H1 (cell line): ENCODE measurements around the gene PAIP1. TPM values are rescaled to one million over a fixed set of nuclear protein-coding genes. Genes with fewer than 3 reads are reported as not detected.

Source experiments
- ATF3 ChIP-seq: IDR thresholded peaks from 2 replicates; pipeline ENCODE4 v1.6.1; 2011; ENCODE audit warnings: low read depth, mild to moderate bottlenecking, low read length; ENCODE audit not compliant: insufficient read depth
- BRCA1 ChIP-seq: IDR thresholded peaks from 2 replicates; pipeline ENCODE4 v1.6.1; 2012; ENCODE audit warnings: low read depth, low read length, improper control_type of control experiment
- CBX5 ChIP-seq: fragments of 300-800, 300-1000 bp; sonication (generic); IDR thresholded peaks from 2 replicates; pipeline ENCODE4 v1.7.1; 2016; ENCODE audit warnings: antibody characterized with exemption, low read length, low read depth
- CREB1 ChIP-seq: IDR thresholded peaks from 2 replicates; pipeline ENCODE4 v1.6.1; 2012; ENCODE audit warnings: inconsistent platforms
- EZH2 ChIP-seq: fragments of 200-600 bp; sonication (generic); IDR thresholded peaks from 2 replicates; pipeline ENCODE4 v1.7.1; 2012; ENCODE audit warnings: low read depth, mild to moderate bottlenecking, moderate library complexity, low read length, inconsistent platforms; ENCODE audit not compliant: severe bottlenecking
- JUND ChIP-seq: IDR thresholded peaks from 2 replicates; pipeline ENCODE4 v1.6.1; 2011; ENCODE audit warnings: mild to moderate bottlenecking, improper control_type of control experiment, low read length
- KDM1A ChIP-seq: fragments of 200-600, 300-600 bp; sonication (generic); IDR thresholded peaks from 2 replicates; pipeline ENCODE4 v1.7.1; 2016; ENCODE audit warnings: mild to moderate bottlenecking, low read length, borderline replicate concordance
- KDM4A ChIP-seq: IDR thresholded peaks from one replicate; pipeline ENCODE4 v1.7.1; 2012; ENCODE audit warnings: low read depth, mild to moderate bottlenecking, moderate library complexity, low read length, inconsistent platforms; ENCODE audit not compliant: severe bottlenecking
- MAX ChIP-seq: IDR thresholded peaks from 2 replicates; pipeline ENCODE4 v1.6.1; 2012; ENCODE audit warnings: inconsistent platforms
- PHF8 ChIP-seq: fragments of 200-600 bp; sonication (generic); conservative IDR thresholded peaks from 2 replicates; pipeline ENCODE4 v1.7.1; 2012; ENCODE audit warnings: low read depth, mild to moderate bottlenecking, inconsistent platforms, low read length, moderate library complexity
- RNF2 ChIP-seq: fragments of 200-900, 300-1000 bp; sonication (generic); IDR thresholded peaks from 2 replicates; pipeline ENCODE4 v1.7.1; 2016; ENCODE audit warnings: borderline replicate concordance, low read depth, mild to moderate bottlenecking, antibody characterized with exemption, low read length; ENCODE audit not compliant: poor library complexity, severe bottlenecking; ENCODE audit errors: missing control alignments
- SIN3A ChIP-seq, 2 experiments: IDR thresholded peaks in 1 of 2; conservative IDR thresholded peaks in 1 of 2; 2 replicates each; pipeline ENCODE4 v1.6.1; 2011 to 2012; ENCODE audit warnings: low read length in 2 of 2, improper control_type of control experiment in 1 of 2, low read depth in 1 of 2, mild to moderate bottlenecking in 1 of 2
- USF2 ChIP-seq: IDR thresholded peaks from 2 replicates; pipeline ENCODE4 v1.6.1; 2011; ENCODE audit warnings: low read length, improper control_type of control experiment
- polyA plus RNA-seq, 7 experiments: library from polyadenylated mRNA; depleted of rRNA in 3 of 7; stranded (reverse) in 5 of 7; unstranded in 2 of 7; fragments of >200 nt in 5 of 7; fragments of 200-250 nt in 2 of 7; gene quantifications; 1 replicate in 5 of 7; 2 replicates in 1 of 7; 4 replicates in 1 of 7; pipeline versions ENCODE4 v1.2.1 to v1.2.3, GENCODE V29; 2011 to 2013; ENCODE audit warnings: missing spikeins in 2 of 7, mixed read lengths in 2 of 7
- total RNA-seq: library from RNA; stranded (reverse); fragmentation: NEBNext Ultra II Directional; extraction: Animal tissue kit (Norgen Biotek cat#: 25700); gene quantifications from 2 replicates; pipeline ENCODE4 v1.2.1, GENCODE V29; 2021

The PAIP1 gene
- total and polyA plus RNA-seq, 2 of the 8 experiments (the other 6 are each of a cell fraction or from before 2014, with no cell fraction given): 62.9 to 89.5 TPM

- TF ChIP-seq SIN3A (conservative IDR thresholded peaks at IDR 0.05 in 1 of 2, IDR thresholded peaks at IDR 0.05 in 1 of 2; ENCODE audit: low read depth in 1 of 2, low read length in 2 of 2) (0 out of 4 replicates have a peak, but pooled peaks of 1 of the 2 experiments have one; percentile 15), KDM1A (no peak), JUND (no peak), PHF8 (no peak), KDM4A (peak; percentile 17), MAX (no peak), BRCA1 (no peak), EZH2 (no peak), USF2 (no peak), CBX5 (no peak), CREB1 (no peak), RNF2 (no peak), ATF3 (no peak)
Observed at GRCh38 chr5:43514471-43514815, 42.4 kb downstream of the PAIP1 start (continued).
